ENCODE data around the gene GABRA1.

GABRA1 gene

GRCh38 chr5:161847941-161848391 lies at the start of gene GABRA1:
TSS of gene GABRA1 (plus strand) at chr5:161848120. CDS start at chr5:161850811, 2,691 bp downstream.
- no peak for DNase-seq

- DNase-seq = no peak
These were observed 48.6 kb upstream of the GABRA1 start for GRCh38 chr5:161799316-161799715.

- DNase-seq = no peak
These were observed 43.7 kb upstream of the GABRA1 start for GRCh38 chr5:161804263-161804662.

GRCh38 chr5:161846746-161847145 lies 1.2 kb upstream of the GABRA1 start:
- no peak for DNase-seq

GRCh38 chr5:161847447-161847846 lies 473 bp upstream of the GABRA1 start:
- no peak for DNase-seq

GRCh38 chr5:161850491-161850890 lies 2.6 kb downstream of the GABRA1 start:
- no peak for DNase-seq

- no peak for DNase-seq
These were observed 3.9 kb downstream of the GABRA1 start for GRCh38 chr5:161851691-161852299.

- DNase-seq = no peak
These were observed 9.4 kb downstream of the GABRA1 start for GRCh38 chr5:161857358-161857757.

- DNase-seq = no peak
These were observed 15.3 kb downstream of the GABRA1 start for GRCh38 chr5:161863259-161863658.

GRCh38 chr5:161863811-161864210 lies 15.9 kb downstream of the GABRA1 start:
- DNase-seq = no peak

- no peak for DNase-seq
These were observed 17.6 kb downstream of the GABRA1 start for GRCh38 chr5:161865510-161865909.

- DNase-seq = no peak
These were observed 42.1 kb downstream of the GABRA1 start for GRCh38 chr5:161889971-161890370.

GRCh38 chr5:161895514-161895913 lies 47.6 kb downstream of the GABRA1 start:
- DNase-seq = no peak

- DNase-seq = no peak
These were observed 49.1 kb downstream of the GABRA1 start for GRCh38 chr5:161897033-161897432.

GRCh38 chr5:161899590-161899989 lies 51.7 kb downstream of the GABRA1 start:
- no peak for DNase-seq

- no peak for DNase-seq
These were observed 53.1 kb downstream of the GABRA1 start for GRCh38 chr5:161900981-161901380.

GRCh38 chr5:161921781-161922180 lies 73.9 kb downstream of the GABRA1 start:
- no peak for DNase-seq

GRCh38 chr5:161924270-161924669 lies 76.3 kb downstream of the GABRA1 start:
- no peak for DNase-seq

GRCh38 chr5:161925960-161926359 lies 78.0 kb downstream of the GABRA1 start:
- DNase-seq = no peak

- no peak for DNase-seq
These were observed 86.6 kb downstream of the GABRA1 start for GRCh38 chr5:161934486-161934885.

GRCh38 chr5:161944974-161945373 lies 97.1 kb downstream of the GABRA1 start:
- DNase-seq = no peak

- DNase-seq = no peak
These were observed 99.0 kb downstream of the GABRA1 start for GRCh38 chr5:161946911-161947310.
